SU-DHL-6 (cell line): ENCODE results near the gene ACVR1B.

Source experiments
- H2AFZ ChIP-seq: fragments of 200-600 bp; sonication (generic); 2 replicates; pipeline ENCODE4 v1.6.1; 2014; ENCODE audit warnings: low read depth, mild to moderate bottlenecking, moderate library complexity, mixed read lengths, antibody characterized with exemption, low read length; ENCODE audit not compliant: severe bottlenecking
- H3F3A ChIP-seq: fragments of 200-600 bp; shearing (Covaris generic); 2 replicates; pipeline ENCODE4 v1.6.0; 2016; ENCODE audit warnings: antibody characterized with exemption, mild to moderate bottlenecking; ENCODE audit not compliant: insufficient read depth
- H3K27ac ChIP-seq: fragments of 200-600 bp; sonication (generic); 2 replicates; pipeline ENCODE4 v1.5.1; 2016; ENCODE audit warnings: low read depth, mild to moderate bottlenecking, low read length, moderate library complexity, mixed read lengths
- H3K27me3 ChIP-seq: fragments of 200-600 bp; sonication (generic), shearing (Covaris generic); 2 replicates; pipeline ENCODE4 v1.6.0; 2014; ENCODE audit warnings: mild to moderate bottlenecking, low read length
- H3K36me3 ChIP-seq: fragments of 200-600 bp; sonication (generic); 2 replicates; pipeline ENCODE4 v1.6.1; 2014; ENCODE audit warnings: mild to moderate bottlenecking, low read length, mixed read lengths
- H3K4me2 ChIP-seq: fragments of 300-600, 200-600 bp; shearing (Covaris generic), sonication (generic); 2 replicates; pipeline ENCODE4 v1.6.0; 2014; ENCODE audit warnings: low read length, low read depth, mild to moderate bottlenecking; ENCODE audit not compliant: poor library complexity, severe bottlenecking
- H3K4me3 ChIP-seq: fragments of 200-600 bp; sonication (generic); 2 replicates; pipeline ENCODE4 v1.5.1; 2014; ENCODE audit warnings: antibody characterized with exemption, low read length, mild to moderate bottlenecking, mixed read lengths; ENCODE audit not compliant: insufficient read depth, poor library complexity, severe bottlenecking
- H3K79me2 ChIP-seq: fragments of 200-600 bp; sonication (generic); 2 replicates; pipeline ENCODE4 v1.6.1; 2014; ENCODE audit warnings: mild to moderate bottlenecking, low read length, moderate library complexity; ENCODE audit not compliant: insufficient read depth
- H3K9ac ChIP-seq: fragments of 200-600 bp; sonication (generic); 2 replicates; pipeline ENCODE4 v1.7.0; 2014; ENCODE audit warnings: mild to moderate bottlenecking, low read length
- H3K9me2 ChIP-seq: fragments of 200-600 bp; sonication (generic); replicated peaks from 2 replicates; pipeline ENCODE4 v1.6.1; 2014; ENCODE audit warnings: low read length; ENCODE audit not compliant: insufficient read depth
- H3K9me3 ChIP-seq: fragments of 200-600 bp; sonication (generic); 2 replicates; pipeline ENCODE4 v1.6.1; 2014; ENCODE audit warnings: low read length, mixed read lengths; ENCODE audit not compliant: insufficient read depth
- H4K20me1 ChIP-seq: fragments of 200-600 bp; sonication (generic); 2 replicates; pipeline ENCODE4 v1.6.1; 2014; ENCODE audit warnings: low read depth, mild to moderate bottlenecking, antibody characterized with exemption, low read length, moderate library complexity, mixed read lengths
- EZH2phosphoT487 ChIP-seq: fragments of 200-600 bp; sonication (generic), shearing (Covaris generic); conservative IDR thresholded peaks from 2 replicates; pipeline ENCODE4 v1.6.1; 2018; ENCODE audit warnings: mild to moderate bottlenecking, antibody characterized with exemption, low read length, moderate library complexity, mixed read lengths
- TF ChIP-seq, protein P1 (sequence below): fragments of 200-600 bp; sonication (generic); IDR thresholded peaks from one replicate; pipeline ENCODE4 v1.5.1; 2017; ENCODE audit warnings: antibody characterized with exemption, mild to moderate bottlenecking, low read length, moderate library complexity; ENCODE audit not compliant: insufficient read depth, poor library complexity, severe bottlenecking

Gene ACVR1B

GRCh38 chr12:51951199-51951842 is at the start of gene ACVR1B:
TSS of gene ACVR1B (plus strand) at chr12:51951699. CDS start at chr12:51951744, 45 bp downstream.
- TF ChIP-seq, protein P1, sequence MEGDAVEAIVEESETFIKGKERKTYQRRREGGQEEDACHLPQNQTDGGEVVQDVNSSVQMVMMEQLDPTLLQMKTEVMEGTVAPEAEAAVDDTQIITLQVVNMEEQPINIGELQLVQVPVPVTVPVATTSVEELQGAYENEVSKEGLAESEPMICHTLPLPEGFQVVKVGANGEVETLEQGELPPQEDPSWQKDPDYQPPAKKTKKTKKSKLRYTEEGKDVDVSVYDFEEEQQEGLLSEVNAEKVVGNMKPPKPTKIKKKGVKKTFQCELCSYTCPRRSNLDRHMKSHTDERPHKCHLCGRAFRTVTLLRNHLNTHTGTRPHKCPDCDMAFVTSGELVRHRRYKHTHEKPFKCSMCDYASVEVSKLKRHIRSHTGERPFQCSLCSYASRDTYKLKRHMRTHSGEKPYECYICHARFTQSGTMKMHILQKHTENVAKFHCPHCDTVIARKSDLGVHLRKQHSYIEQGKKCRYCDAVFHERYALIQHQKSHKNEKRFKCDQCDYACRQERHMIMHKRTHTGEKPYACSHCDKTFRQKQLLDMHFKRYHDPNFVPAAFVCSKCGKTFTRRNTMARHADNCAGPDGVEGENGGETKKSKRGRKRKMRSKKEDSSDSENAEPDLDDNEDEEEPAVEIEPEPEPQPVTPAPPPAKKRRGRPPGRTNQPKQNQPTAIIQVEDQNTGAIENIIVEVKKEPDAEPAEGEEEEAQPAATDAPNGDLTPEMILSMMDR = no peak
- TF ChIP-seq EZH2phosphoT487 = no peak
- Histone ChIP-seq H3K27me3 (no peaks in the 10 kb centered on the region), H2AFZ (peak within 1 kb of the TSS; percentile 100), H3K9me3 (no peaks in the 10 kb centered on the region), H3K36me3 (no peaks in the 10 kb centered on the region), H3K9me2 (no peaks in the 10 kb centered on the region), H3F3A (no peaks in the 10 kb centered on the region), H3K79me2 (no peaks in the 10 kb centered on the region), H3K27ac (no peak within 1 kb of the TSS), H3K9ac (peak within 1 kb of the TSS; percentile 90), H4K20me1 (no peaks in the 10 kb centered on the region), H3K4me3 (peak within 1 kb of the TSS; percentile 85), H3K4me2 (peak within 1 kb of the TSS; percentile 85)

DNA sequence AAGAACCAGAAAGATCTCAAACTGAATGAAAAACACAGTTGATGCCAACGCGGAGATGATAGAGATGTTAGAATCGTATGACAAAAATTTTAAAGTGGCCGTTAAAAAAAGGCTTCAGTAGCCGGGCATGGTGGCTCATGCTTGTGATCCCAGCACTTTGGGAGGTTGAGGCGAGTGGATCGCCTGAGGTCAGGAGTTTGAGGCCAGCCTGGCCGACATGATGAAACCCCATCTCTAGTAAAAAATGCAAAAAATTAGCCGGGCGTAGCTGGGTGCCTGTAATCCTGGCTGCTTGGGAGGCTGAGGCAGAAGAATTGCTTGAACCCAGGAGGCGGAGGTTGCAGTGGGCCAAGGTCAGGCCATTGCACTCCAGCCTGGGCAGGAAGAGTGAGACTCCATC is 49.6 kb upstream of the ACVR1B start:
- Histone ChIP-seq H3K27ac (no peak overlapping the region), H3K4me3 (no peak overlapping the region), H3K79me2 (no peaks in the 10 kb centered on the region), H3K9me2 (no peaks in the 10 kb centered on the region), H4K20me1 (no peaks in the 10 kb centered on the region), H3K36me3 (no peaks in the 10 kb centered on the region), H3K9ac (no peak overlapping the region), H2AFZ (no peak overlapping the region), H3K9me3 (no peaks in the 10 kb centered on the region), H3K4me2 (no peak overlapping the region), H3F3A (no peaks in the 10 kb centered on the region), H3K27me3 (no peaks in the 10 kb centered on the region)
- no peak for TF ChIP-seq EZH2phosphoT487
- TF ChIP-seq, protein P1 = no peak

- TF ChIP-seq, protein P1 = no peak
- no peak for TF ChIP-seq EZH2phosphoT487
- Histone ChIP-seq H3K36me3 (no peaks in the 10 kb centered on the region), H3K79me2 (no peaks in the 10 kb centered on the region), H3K4me2 (no peak overlapping the region), H3K27ac (no peak overlapping the region), H3K9ac (no peak overlapping the region), H3K9me2 (no peaks in the 10 kb centered on the region), H2AFZ (no peak overlapping the region), H4K20me1 (no peaks in the 10 kb centered on the region), H3K27me3 (no peaks in the 10 kb centered on the region), H3K9me3 (no peaks in the 10 kb centered on the region), H3F3A (no peaks in the 10 kb centered on the region), H3K4me3 (no peak overlapping the region)
These were observed 46.5 kb upstream of the ACVR1B start for GRCh38 chr12:51904951-51905470.
